ENCODE data around the gene RIMS1.

The RIMS1 gene

DNA sequence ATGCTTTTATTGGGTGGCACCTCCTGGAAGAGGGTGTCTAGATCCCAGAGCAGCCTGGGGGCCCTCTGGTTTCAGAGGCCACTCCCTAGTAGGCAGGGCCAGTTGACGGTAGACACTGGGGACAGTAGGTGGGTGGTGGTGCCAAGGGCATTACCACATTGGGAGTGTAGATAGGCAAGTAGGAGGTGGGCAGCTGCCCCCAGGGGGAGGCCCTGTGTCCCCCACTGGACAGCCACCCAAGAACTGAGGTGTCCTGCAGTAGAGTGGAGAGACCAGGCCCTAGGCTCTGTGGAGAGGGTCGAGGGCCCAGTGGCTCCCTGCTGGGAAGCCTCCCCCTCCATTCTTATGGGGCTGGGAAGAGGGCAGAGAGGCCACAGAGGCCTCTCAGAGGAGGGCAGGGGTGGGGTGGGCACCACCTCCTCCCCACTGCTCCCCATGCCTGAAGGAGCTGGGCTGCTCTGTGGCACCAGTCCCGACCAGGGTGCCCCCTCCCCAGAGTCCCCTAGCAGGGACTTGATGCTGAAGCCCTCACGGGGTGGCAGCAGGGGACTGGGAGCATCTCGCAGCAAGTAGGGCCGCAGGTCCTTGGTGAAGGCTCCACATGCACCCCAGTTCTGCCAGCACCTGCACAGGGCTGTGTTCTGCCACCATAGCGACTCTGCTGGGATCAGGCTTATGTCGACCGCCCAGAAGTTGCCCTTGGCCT, 430.5 kb downstream of the RIMS1 start:
- no peaks in the 10 kb centered on the region for H3K36me3 ChIP-seq (replicated peaks; ENCODE audit: insufficient read depth, low read length)
- no peak for DNase-seq
- no peaks in the 10 kb centered on the region for H3F3A ChIP-seq (ENCODE audit: insufficient read depth, low read length)
- H3K4me3 ChIP-seq (ENCODE audit: low read length): no peak overlapping the region
- no peaks in the 10 kb centered on the region for H3K9me3 ChIP-seq (replicated peaks; ENCODE audit: insufficient read depth, low read length)
- no peak overlapping the region for H3K9ac ChIP-seq (ENCODE audit: low read length)
- no peak overlapping the region for H3K27ac ChIP-seq (ENCODE audit: low read length)
- H3K4me2 ChIP-seq (ENCODE audit: low read depth, low read length): no peak overlapping the region
- H3K9me2 ChIP-seq (replicated peaks; ENCODE audit: insufficient read depth, low read length): no peaks in the 10 kb centered on the region
- H3K27me3 ChIP-seq (replicated peaks; ENCODE audit: insufficient read depth, low read length): no peaks in the 10 kb centered on the region; the same call in 1 of the 2 replicates
- peaks cover 3% of the 10 kb centered on the region for H3K4me1 ChIP-seq (ENCODE audit: low read length)
- TF ChIP-seq, protein P1, sequence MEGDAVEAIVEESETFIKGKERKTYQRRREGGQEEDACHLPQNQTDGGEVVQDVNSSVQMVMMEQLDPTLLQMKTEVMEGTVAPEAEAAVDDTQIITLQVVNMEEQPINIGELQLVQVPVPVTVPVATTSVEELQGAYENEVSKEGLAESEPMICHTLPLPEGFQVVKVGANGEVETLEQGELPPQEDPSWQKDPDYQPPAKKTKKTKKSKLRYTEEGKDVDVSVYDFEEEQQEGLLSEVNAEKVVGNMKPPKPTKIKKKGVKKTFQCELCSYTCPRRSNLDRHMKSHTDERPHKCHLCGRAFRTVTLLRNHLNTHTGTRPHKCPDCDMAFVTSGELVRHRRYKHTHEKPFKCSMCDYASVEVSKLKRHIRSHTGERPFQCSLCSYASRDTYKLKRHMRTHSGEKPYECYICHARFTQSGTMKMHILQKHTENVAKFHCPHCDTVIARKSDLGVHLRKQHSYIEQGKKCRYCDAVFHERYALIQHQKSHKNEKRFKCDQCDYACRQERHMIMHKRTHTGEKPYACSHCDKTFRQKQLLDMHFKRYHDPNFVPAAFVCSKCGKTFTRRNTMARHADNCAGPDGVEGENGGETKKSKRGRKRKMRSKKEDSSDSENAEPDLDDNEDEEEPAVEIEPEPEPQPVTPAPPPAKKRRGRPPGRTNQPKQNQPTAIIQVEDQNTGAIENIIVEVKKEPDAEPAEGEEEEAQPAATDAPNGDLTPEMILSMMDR (IDR thresholded peaks at IDR 0.05; ENCODE audit: low read length): no peak
- TF ChIP-seq EZH2 (optimal IDR thresholded peaks at IDR 0.05; ENCODE audit: low read depth, low read length) (no peak), EZH2phosphoT487 (IDR thresholded peaks at IDR 0.05; ENCODE audit: low read length) (no peak)
- H2AFZ ChIP-seq (ENCODE audit: low read length): no peak overlapping the region
- no peaks in the 10 kb centered on the region for H3K79me2 ChIP-seq (ENCODE audit: low read length)
- H4K20me1 ChIP-seq (ENCODE audit: insufficient read depth, low read length): no peaks in the 10 kb centered on the region

DNA sequence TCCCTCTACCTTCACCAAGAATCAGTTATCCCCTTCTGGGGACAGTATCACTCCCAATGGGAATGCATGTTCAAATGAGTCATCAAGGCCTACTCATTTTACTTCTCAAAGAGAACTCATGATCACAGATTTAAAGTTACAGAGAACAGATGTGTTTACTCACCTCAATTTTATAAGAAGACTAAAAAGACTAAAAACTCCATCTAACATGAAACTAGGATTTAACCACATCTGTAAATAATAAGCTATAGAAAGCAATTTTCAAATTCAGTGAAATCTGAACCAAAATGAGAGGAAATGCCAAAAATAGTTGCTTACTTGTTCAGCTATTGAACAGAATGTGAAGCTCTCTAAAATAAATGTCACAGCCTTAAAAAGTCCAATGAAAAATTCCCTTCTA, 435.4 kb downstream of the RIMS1 start:
- Histone ChIP-seq H2AFZ (ENCODE audit: low read length) (no peak overlapping the region), H3K27me3 (replicated peaks; ENCODE audit: insufficient read depth, low read length) (no peaks in the 10 kb centered on the region; the same call in 1 of the 2 replicates), H3K9me2 (replicated peaks; ENCODE audit: insufficient read depth, low read length) (no peaks in the 10 kb centered on the region), H4K20me1 (ENCODE audit: insufficient read depth, low read length) (no peaks in the 10 kb centered on the region), H3K9me3 (replicated peaks; ENCODE audit: insufficient read depth, low read length) (no peaks in the 10 kb centered on the region), H3K36me3 (replicated peaks; ENCODE audit: insufficient read depth, low read length) (no peaks in the 10 kb centered on the region), H3F3A (ENCODE audit: insufficient read depth, low read length) (no peaks in the 10 kb centered on the region), H3K4me1 (ENCODE audit: low read length) (peaks cover 10% of the 10 kb centered on the region), H3K79me2 (ENCODE audit: low read length) (no peaks in the 10 kb centered on the region), H3K9ac (ENCODE audit: low read length) (no peak overlapping the region), H3K4me3 (ENCODE audit: low read length) (no peak overlapping the region), H3K27ac (ENCODE audit: low read length) (no peak overlapping the region), H3K4me2 (ENCODE audit: low read depth, low read length) (0 out of 2 replicates have a peak overlapping the region, but pooled peaks have one; percentile 5)
- TF ChIP-seq EZH2phosphoT487 (IDR thresholded peaks at IDR 0.05; ENCODE audit: low read length) (no peak), EZH2 (optimal IDR thresholded peaks at IDR 0.05; ENCODE audit: low read depth, low read length) (no peak)
- TF ChIP-seq, protein P1 (IDR thresholded peaks at IDR 0.05; ENCODE audit: low read length): no peak
- no peak for DNase-seq

DNA sequence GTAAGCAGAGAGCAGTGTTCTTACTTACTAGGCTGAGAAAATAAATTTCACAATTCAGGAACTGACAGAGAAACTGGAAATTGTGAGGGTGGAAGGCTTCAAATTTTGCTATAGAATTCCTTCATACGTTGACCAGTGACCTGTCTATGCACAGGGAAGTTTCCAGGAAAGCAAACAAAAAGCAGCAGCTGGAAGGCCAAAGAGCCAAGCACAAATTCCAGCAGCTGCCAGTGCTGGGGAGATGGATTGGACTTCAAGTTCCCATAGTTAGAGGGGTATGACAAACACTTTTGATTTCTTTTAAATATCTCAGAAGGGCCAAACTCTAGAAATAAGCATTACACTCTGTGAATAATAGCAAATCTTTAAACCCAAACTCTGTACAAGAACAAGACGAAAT, 436.4 kb downstream of the RIMS1 start:
- H3K9ac ChIP-seq (ENCODE audit: low read length): no peak overlapping the region
- H3K4me3 ChIP-seq (ENCODE audit: low read length): no peak overlapping the region
- H3F3A ChIP-seq (ENCODE audit: insufficient read depth, low read length): no peaks in the 10 kb centered on the region
- H3K9me3 ChIP-seq (replicated peaks; ENCODE audit: insufficient read depth, low read length): no peaks in the 10 kb centered on the region
- H3K4me1 ChIP-seq (ENCODE audit: low read length): peaks cover 10% of the 10 kb centered on the region
- H3K36me3 ChIP-seq (replicated peaks; ENCODE audit: insufficient read depth, low read length): no peaks in the 10 kb centered on the region
- no peaks in the 10 kb centered on the region for H3K79me2 ChIP-seq (ENCODE audit: low read length)
- H3K27me3 ChIP-seq (replicated peaks; ENCODE audit: insufficient read depth, low read length): no peaks in the 10 kb centered on the region; the same call in 1 of the 2 replicates
- H2AFZ ChIP-seq (ENCODE audit: low read length): no peak overlapping the region
- TF ChIP-seq, protein P1 (IDR thresholded peaks at IDR 0.05; ENCODE audit: low read length): no peak
- no peak for TF ChIP-seq EZH2 (optimal IDR thresholded peaks at IDR 0.05; ENCODE audit: low read depth, low read length)
- TF ChIP-seq EZH2phosphoT487 (IDR thresholded peaks at IDR 0.05; ENCODE audit: low read length): no peak
- H3K4me2 ChIP-seq (ENCODE audit: low read depth, low read length): no peak overlapping the region
- no peak overlapping the region for H3K27ac ChIP-seq (ENCODE audit: low read length)
- no peak for DNase-seq
- H4K20me1 ChIP-seq (ENCODE audit: insufficient read depth, low read length): no peaks in the 10 kb centered on the region
- no peaks in the 10 kb centered on the region for H3K9me2 ChIP-seq (replicated peaks; ENCODE audit: insufficient read depth, low read length)
